ENCODE measurements around the gene TENM4. TPM values are rescaled to one million over a fixed set of nuclear protein-coding genes. Genes with fewer than 3 reads are reported as not detected.

Gene TENM4
- total and polyA plus RNA-seq, 2 of the 8 experiments (the other 6 are each of a cell fraction or from before 2014, with no cell fraction given) = 3.5 to 7.2 TPM

GRCh38 chr11:78708388-78708787 is 732.4 kb downstream of the TENM4 start:
- Histone ChIP-seq H3K79me1 (ENCODE audit: low read depth, low read length) (no peaks in the 10 kb centered on the region), H4K8ac (ENCODE audit: extremely low read depth, insufficient read depth, low read length) (no peak overlapping the region; the same call in 1 of the 2 replicates), H3K4me3 (ENCODE audit: extremely low read depth in 1 of 4, insufficient read depth in 2 of 4, low read depth in 3 of 4, low read length in 4 of 4) (no peak overlapping the region), H2BK120ac (replicated peaks; ENCODE audit: low read depth, low read length) (no peak overlapping the region), H3K9ac (replicated peaks in 1 of 4; ENCODE audit: extremely low read depth in 1 of 4, low read depth in 3 of 4, low read length in 3 of 4) (no peak overlapping the region), H3K23ac (ENCODE audit: insufficient read length) (no peak overlapping the region), H3K9me3 (ENCODE audit: insufficient read depth in 2 of 2, low read depth in 1 of 2, low read length in 1 of 2) (no peaks in the 10 kb centered on the region), H4K91ac (replicated peaks; ENCODE audit: insufficient read length, low read length) (no peak overlapping the region), H4K20me1 (replicated peaks in 1 of 2; ENCODE audit: control insufficient read depth in 1 of 2, insufficient read depth in 2 of 2, low read length in 2 of 2) (no peaks in the 10 kb centered on the region), H3K36me3 (ENCODE audit: control insufficient read depth in 2 of 4, insufficient read depth in 4 of 4, low read length in 3 of 4) (no peaks in the 10 kb centered on the region), H3K4me2 (ENCODE audit: insufficient read depth in 1 of 2, low read depth in 2 of 2, low read length in 2 of 2) (no peak overlapping the region), H2AFZ (ENCODE audit: low read length) (no peak overlapping the region), H2AK5ac (ENCODE audit: low read depth, low read length) (no peak overlapping the region), H3K23me2 (ENCODE audit: low read depth, low read length) (no peaks in the 10 kb centered on the region), H3K4me1 (replicated peaks in 1 of 4; ENCODE audit: control insufficient read depth in 3 of 4, insufficient read depth in 4 of 4, low read length in 3 of 4) (no peaks in the 10 kb centered on the region), H3K79me2 (ENCODE audit: control insufficient read depth in 1 of 2, insufficient read depth in 2 of 2, low read length in 2 of 2) (no peaks in the 10 kb centered on the region), H3K27me3 (replicated peaks in 1 of 4; ENCODE audit: control insufficient read depth in 3 of 4, extremely low read depth in 1 of 4, insufficient read depth in 3 of 4, low read length in 3 of 4) (no peaks in the 10 kb centered on the region), H2BK5ac (ENCODE audit: low read depth, low read length) (no peak overlapping the region), H3K27ac (ENCODE audit: low read depth, low read length) (no peak overlapping the region), H2BK12ac (ENCODE audit: low read depth, low read length) (no peak overlapping the region), H3K56ac (replicated peaks; ENCODE audit: insufficient read length, low read depth, low read length) (no peak overlapping the region), H2BK15ac (ENCODE audit: low read length) (no peak overlapping the region), H2BK20ac (ENCODE audit: low read length) (no peak overlapping the region), H3K4ac (replicated peaks; ENCODE audit: insufficient read length, low read depth, low read length) (no peak overlapping the region), H3K18ac (ENCODE audit: extremely low read depth, low read length) (no peak overlapping the region), H4K5ac (ENCODE audit: insufficient read length, low read depth, low read length) (no peak overlapping the region), H3K14ac (ENCODE audit: insufficient read length) (no peak overlapping the region)
- DNase-seq (ENCODE audit: low read depth in 1 of 2, low spot score in 2 of 2) (no peak), FAIRE-seq (no peak)
- 96% methylated on average over 6 of the region's 6 CpGs; no CpG with 5 or more reads in 1 of the 2 experiments for WGBS, 2 experiments (ENCODE audit: extremely low coverage in 1 of 2, insufficient coverage in 1 of 2, insufficient read length in 1 of 2, insufficient replicate concordance in 2 of 2, low coverage in 1 of 2, low lambda C conversion rate in 2 of 2, missing lambda C conversion rate in 1 of 2)
- ChIA-PET POLR2A (ENCODE audit: partially characterized antibody) (no interaction called here), CTCF (ENCODE audit: partially characterized antibody) (interaction anchor here (0.5 to 8.9 kb wide), 4 partner anchors 7 to 63 kb away, joined by 3 to 84 read pairs (median 8); no protein-coding TSS in a partner anchor)
- TF ChIP-seq TCF12 (IDR thresholded peaks at IDR 0.05; ENCODE audit: low read depth, low read length) (no peak), FOSL1 (IDR thresholded peaks at IDR 0.05; ENCODE audit: insufficient read depth, low read depth, low read length) (no peak), PHF8 (conservative IDR thresholded peaks at IDR 0.05; ENCODE audit: low read depth, low read length) (no peak), SIRT6 (IDR thresholded peaks at IDR 0.05; ENCODE audit: low read length) (no peak)
